ENCODE measurements around the gene MAML2. TPM values are rescaled to one million over a fixed set of nuclear protein-coding genes. Genes with fewer than 3 reads are reported as not detected.

MAML2 gene
- total and polyA plus RNA-seq, 2 of the 8 experiments (the other 6 are each of a cell fraction or from before 2014, with no cell fraction given): 3.8 to 6.6 TPM

DNA sequence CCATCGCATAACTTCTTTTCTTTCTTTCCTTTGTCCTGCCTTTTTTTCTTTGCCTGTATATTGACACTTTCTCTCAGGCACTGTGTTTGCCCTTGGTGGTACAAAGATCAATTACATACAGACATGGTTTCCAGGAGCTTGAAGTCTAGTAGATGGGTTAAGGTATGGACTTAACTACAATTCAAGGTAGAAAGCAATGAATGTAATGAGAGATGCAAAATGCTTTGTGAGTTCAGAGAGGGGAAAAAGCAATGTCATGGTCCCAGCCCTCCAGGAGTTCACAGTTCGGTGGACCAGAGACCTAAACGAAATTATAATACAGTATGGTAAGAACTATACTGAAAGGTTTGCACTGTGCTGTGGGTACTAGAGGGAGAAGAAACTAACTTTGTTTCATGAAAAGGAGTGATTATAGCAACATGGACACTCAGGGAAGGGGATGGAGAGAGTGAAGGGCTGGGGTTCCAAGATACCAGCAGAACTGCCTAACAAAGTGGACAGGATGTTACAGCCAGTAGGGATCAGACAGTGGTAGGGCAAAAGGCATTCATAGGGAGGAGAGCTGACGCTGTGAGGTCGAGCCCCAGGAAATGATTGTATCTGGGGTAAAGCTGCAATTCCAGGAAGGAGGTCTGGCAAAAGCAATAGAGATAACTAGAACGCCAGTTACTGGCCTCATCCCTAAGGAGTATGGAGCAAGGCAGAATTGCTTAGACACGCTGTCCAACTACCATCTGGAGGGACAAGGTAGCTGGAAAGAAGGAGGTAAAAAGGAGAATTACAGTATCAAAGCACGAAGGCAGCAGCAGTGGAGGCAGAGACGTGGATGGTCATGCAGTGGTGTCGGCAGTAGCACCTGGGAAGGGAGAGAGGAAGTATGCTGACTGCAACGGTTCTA is 260.7 kb downstream of the MAML2 start:
- peak overlapping the region; percentile 10 for H3K18ac ChIP-seq (ENCODE audit: extremely low read depth, low read length)
- H2AK5ac ChIP-seq (ENCODE audit: low read depth, low read length): peak overlapping the region; percentile 98
- H3K4me2 ChIP-seq (ENCODE audit: insufficient read depth in 1 of 2, low read depth in 2 of 2, low read length in 2 of 2): peak overlapping the region; percentile 25 to 46; a peak in 2 of 4 replicates
- H3K36me3 ChIP-seq (ENCODE audit: control insufficient read depth in 2 of 4, insufficient read depth in 4 of 4, low read length in 3 of 4): no peaks in the 10 kb centered on the region
- H3K27ac ChIP-seq (ENCODE audit: low read depth, low read length): no peak overlapping the region
- H4K8ac ChIP-seq (ENCODE audit: extremely low read depth, insufficient read depth, low read length): no peak overlapping the region
- ChIA-PET CTCF (ENCODE audit: partially characterized antibody) (interaction anchor here (1.0 to 1.3 kb wide), 3 partner anchors 11 to 27 kb away, joined by 4 to 5 read pairs (median 5); no protein-coding TSS in a partner anchor), POLR2A (ENCODE audit: partially characterized antibody) (no interaction called here)
- no peaks in the 10 kb centered on the region for H3K79me2 ChIP-seq (ENCODE audit: control insufficient read depth in 1 of 2, insufficient read depth in 2 of 2, low read length in 2 of 2)
- H4K5ac ChIP-seq (ENCODE audit: insufficient read length, low read depth, low read length): peak overlapping the region; percentile 24
- peaks cover 3 to 20% (median 11%) of the 10 kb centered on the region in 4 experiments; a peak in 5 of 7 replicates for H3K4me1 ChIP-seq (replicated peaks in 1 of 4; ENCODE audit: control insufficient read depth in 3 of 4, insufficient read depth in 4 of 4, low read length in 3 of 4)
- no peak overlapping the region for H2AFZ ChIP-seq (ENCODE audit: low read length)
- H2BK12ac ChIP-seq (ENCODE audit: low read depth, low read length): peak overlapping the region; percentile 95
- peak overlapping the region; percentile 89 for H2BK20ac ChIP-seq (ENCODE audit: low read length)
- peak overlapping the region; percentile 75; the same call in 1 of the 2 replicates for H2BK5ac ChIP-seq (ENCODE audit: low read depth, low read length)
- no peak overlapping the region for H3K4me3 ChIP-seq (ENCODE audit: extremely low read depth in 1 of 4, insufficient read depth in 2 of 4, low read depth in 3 of 4, low read length in 4 of 4)
- H3K27me3 ChIP-seq (replicated peaks in 1 of 4; ENCODE audit: control insufficient read depth in 3 of 4, extremely low read depth in 1 of 4, insufficient read depth in 3 of 4, low read length in 3 of 4): no peaks in the 10 kb centered on the region
- H3K79me1 ChIP-seq (ENCODE audit: low read depth, low read length): no peaks in the 10 kb centered on the region
- FAIRE-seq (no peak), DNase-seq (ENCODE audit: low read depth in 1 of 2, low spot score in 2 of 2) (no peak)
- H3K23ac ChIP-seq (ENCODE audit: insufficient read length): no peak overlapping the region
- H3K56ac ChIP-seq (replicated peaks; ENCODE audit: insufficient read length, low read depth, low read length): no peak overlapping the region
- H3K14ac ChIP-seq (ENCODE audit: insufficient read length): no peak overlapping the region
- no peak overlapping the region for H3K9ac ChIP-seq (replicated peaks in 1 of 4; ENCODE audit: extremely low read depth in 1 of 4, low read depth in 3 of 4, low read length in 3 of 4)
- H4K91ac ChIP-seq (replicated peaks; ENCODE audit: insufficient read length, low read length): peak overlapping the region; percentile 90
- 76% methylated on average over 11 of the region's 11 CpGs; no CpG with 5 or more reads in 1 of the 2 experiments for WGBS, 2 experiments (ENCODE audit: extremely low coverage in 1 of 2, insufficient coverage in 1 of 2, insufficient read length in 1 of 2, insufficient replicate concordance in 2 of 2, low coverage in 1 of 2, low lambda C conversion rate in 2 of 2, missing lambda C conversion rate in 1 of 2)
- no peaks in the 10 kb centered on the region; the same call in 1 of the 2 replicates for H3K23me2 ChIP-seq (ENCODE audit: low read depth, low read length)
- H3K4ac ChIP-seq (replicated peaks; ENCODE audit: insufficient read length, low read depth, low read length): no peak overlapping the region
- H2BK15ac ChIP-seq (ENCODE audit: low read length): peak overlapping the region; percentile 88; the same call in 1 of the 2 replicates
- H4K20me1 ChIP-seq (replicated peaks in 1 of 2; ENCODE audit: control insufficient read depth in 1 of 2, insufficient read depth in 2 of 2, low read length in 2 of 2): no peaks in the 10 kb centered on the region
- peak overlapping the region; percentile 62 for H2BK120ac ChIP-seq (replicated peaks; ENCODE audit: low read depth, low read length)
- H3K9me3 ChIP-seq (ENCODE audit: insufficient read depth in 2 of 2, low read depth in 1 of 2, low read length in 1 of 2): no peaks in the 10 kb centered on the region
- TF ChIP-seq POLR2AphosphoS5 (IDR thresholded peaks at IDR 0.05; ENCODE audit: low read depth, low read length): no peak
- TF ChIP-seq RAD21 (IDR thresholded peaks at IDR 0.05 in 1 of 2, conservative IDR thresholded peaks at IDR 0.05 in 1 of 2; ENCODE audit: low read depth in 2 of 2, low read length in 2 of 2): no peak
- TF ChIP-seq KDM5A (IDR thresholded peaks at IDR 0.05; ENCODE audit: low read length): no peak
- TF ChIP-seq ZNF274 (IDR thresholded peaks at IDR 0.05; ENCODE audit: borderline replicate concordance, extremely low read depth, low read length): no peak
- no peak for TF ChIP-seq POLR2A (IDR thresholded peaks at IDR 0.05; ENCODE audit: control extremely low read depth in 1 of 2, low read depth in 2 of 2, low read length in 2 of 2)
- TF ChIP-seq TEAD4 (IDR thresholded peaks at IDR 0.05; ENCODE audit: low read depth, low read length): no peak
- TF ChIP-seq SIN3A (conservative IDR thresholded peaks at IDR 0.05 in 1 of 2, IDR thresholded peaks at IDR 0.05 in 1 of 2; ENCODE audit: low read depth in 1 of 2, low read length in 2 of 2): no peak
- no peak for TF ChIP-seq SRF (IDR thresholded peaks at IDR 0.05; ENCODE audit: low read depth, low read length)
- no peak for TF ChIP-seq BRCA1 (IDR thresholded peaks at IDR 0.05; ENCODE audit: low read depth, low read length)
- no peak for TF ChIP-seq HDAC6 (IDR thresholded peaks at IDR 0.05; ENCODE audit: low read depth, low read length)
- no peak for TF ChIP-seq CEBPB (IDR thresholded peaks at IDR 0.05; ENCODE audit: low read depth, low read length)
- TF ChIP-seq TBP (IDR thresholded peaks at IDR 0.05; ENCODE audit: low read depth, low read length): no peak
